Activated naive CD8-positive, alpha-beta T cell treated with anti-CD3 and anti-CD28 coated beads for 36 hours (primary cell): ENCODE measurements around the gene CAPN14. TPM values are rescaled to one million over a fixed set of nuclear protein-coding genes. Genes with fewer than 3 reads are reported as not detected.
"Not testable (repeated sequence)": the region's sequence is repeated elsewhere in the genome, so short reads cannot be mapped to it uniquely, and the experiment has no call there.

Experiments used
- DNase-seq: peaks from one replicate; pipeline ENCODE4 v3.0.0; 2021
- H3K27ac Mint-ChIP-seq: one replicate; pipeline ENCODE4 v1.8.0; 2022; ENCODE audit warnings: mild to moderate bottlenecking, moderate library complexity, mixed read lengths
- H3K27me3 Mint-ChIP-seq: one replicate; pipeline ENCODE4 v1.8.0; 2022; ENCODE audit warnings: mild to moderate bottlenecking, mixed read lengths
- H3K36me3 Mint-ChIP-seq: one replicate; pipeline ENCODE4 v1.8.0; 2021; ENCODE audit warnings: mild to moderate bottlenecking, mixed read lengths
- H3K4me1 Mint-ChIP-seq: one replicate; pipeline ENCODE4 v1.8.0; 2021; ENCODE audit warnings: mixed read lengths
- H3K4me3 Mint-ChIP-seq: one replicate; pipeline ENCODE4 v1.8.0; 2022; ENCODE audit warnings: mild to moderate bottlenecking, moderate library complexity, mixed read lengths
- H3K9me3 Mint-ChIP-seq: one replicate; pipeline ENCODE4 v1.8.0; 2022; ENCODE audit warnings: mixed read lengths
- total RNA-seq, 2 experiments: library from RNA; stranded (reverse); gene quantifications; one replicate each; pipeline ENCODE4 v1.2.3, GENCODE V29; 2021

Gene CAPN14
- total RNA-seq, 2 experiments from 2014 or later, result 0.42 to 0.49 TPM

- H3K9me3 Mint-ChIP-seq, result no peaks in the 10 kb centered on the region
- no peaks in the 10 kb centered on the region for H3K27me3 Mint-ChIP-seq
- no peaks in the 10 kb centered on the region for H3K4me1 Mint-ChIP-seq
- no peak for DNase-seq
- no peak overlapping the region for H3K4me3 Mint-ChIP-seq
- no peak overlapping the region for H3K27ac Mint-ChIP-seq
- H3K36me3 Mint-ChIP-seq, result no peaks in the 10 kb centered on the region
These were observed 15.3 kb downstream of the CAPN14 start for GRCh38 chr2:31202041-31202440.

GRCh38 chr2:31200972-31201371, 16.3 kb downstream of the CAPN14 start:
- H3K36me3 Mint-ChIP-seq, result no peaks in the 10 kb centered on the region
- DNase-seq, result no peak
- H3K27me3 Mint-ChIP-seq, result no peaks in the 10 kb centered on the region
- no peak overlapping the region for H3K27ac Mint-ChIP-seq
- H3K4me3 Mint-ChIP-seq, result no peak overlapping the region
- no peaks in the 10 kb centered on the region for H3K9me3 Mint-ChIP-seq
- H3K4me1 Mint-ChIP-seq, result no peaks in the 10 kb centered on the region

GRCh38 chr2:31199206-31199605, 18.1 kb downstream of the CAPN14 start:
- no peak overlapping the region for H3K27ac Mint-ChIP-seq
- H3K9me3 Mint-ChIP-seq, result no peaks in the 10 kb centered on the region
- no peak for DNase-seq
- H3K4me3 Mint-ChIP-seq, result no peak overlapping the region
- H3K36me3 Mint-ChIP-seq, result no peaks in the 10 kb centered on the region
- no peaks in the 10 kb centered on the region for H3K4me1 Mint-ChIP-seq
- no peaks in the 10 kb centered on the region for H3K27me3 Mint-ChIP-seq

- Mint-ChIP-seq H3K27ac (no peak overlapping the region), H3K4me3 (no peak overlapping the region), H3K27me3 (no peaks in the 10 kb centered on the region), H3K4me1 (no peaks in the 10 kb centered on the region), H3K9me3 (no peaks in the 10 kb centered on the region), H3K36me3 (no peaks in the 10 kb centered on the region)
- DNase-seq, result no peak
These were observed 19.6 kb downstream of the CAPN14 start for GRCh38 chr2:31197669-31198068.

GRCh38 chr2:31197166-31197565, 20.1 kb downstream of the CAPN14 start:
- Mint-ChIP-seq H3K36me3 (no peaks in the 10 kb centered on the region), H3K4me1 (no peaks in the 10 kb centered on the region), H3K4me3 (no peak overlapping the region), H3K27me3 (no peaks in the 10 kb centered on the region), H3K27ac (no peak overlapping the region), H3K9me3 (no peaks in the 10 kb centered on the region)
- DNase-seq, result no peak

GRCh38 chr2:31196622-31197021, 20.7 kb downstream of the CAPN14 start:
- no peak for DNase-seq
- Mint-ChIP-seq H3K36me3 (no peaks in the 10 kb centered on the region), H3K27me3 (no peaks in the 10 kb centered on the region), H3K9me3 (no peaks in the 10 kb centered on the region), H3K4me3 (no peak overlapping the region), H3K4me1 (no peaks in the 10 kb centered on the region), H3K27ac (no peak overlapping the region)

- Mint-ChIP-seq H3K9me3 (no peaks in the 10 kb centered on the region), H3K4me3 (no peak overlapping the region), H3K4me1 (no peaks in the 10 kb centered on the region), H3K27me3 (no peaks in the 10 kb centered on the region), H3K27ac (no peak overlapping the region), H3K36me3 (no peaks in the 10 kb centered on the region)
- no peak for DNase-seq
These were observed 23.5 kb downstream of the CAPN14 start for GRCh38 chr2:31193806-31194205.

- Mint-ChIP-seq H3K4me3 (no peak overlapping the region), H3K4me1 (no peaks in the 10 kb centered on the region), H3K27me3 (no peaks in the 10 kb centered on the region), H3K9me3 (no peaks in the 10 kb centered on the region), H3K36me3 (no peaks in the 10 kb centered on the region), H3K27ac (no peak overlapping the region)
- no peak for DNase-seq
These were observed 24.4 kb downstream of the CAPN14 start for GRCh38 chr2:31192851-31193392.

- H3K9me3 Mint-ChIP-seq, result no peaks in the 10 kb centered on the region
These were observed 24.9 kb downstream of the CAPN14 start for GRCh38 chr2:31192396-31192795.

GRCh38 chr2:31191931-31192330, 25.4 kb downstream of the CAPN14 start:
- Mint-ChIP-seq H3K4me1 (no peaks in the 10 kb centered on the region), H3K27ac (no peak overlapping the region), H3K27me3 (no peaks in the 10 kb centered on the region), H3K4me3 (no peak overlapping the region), H3K9me3 (no peaks in the 10 kb centered on the region), H3K36me3 (no peaks in the 10 kb centered on the region)
- no peak for DNase-seq

More at GRCh38 chr2:31192396-31192795, 24.9 kb downstream of the CAPN14 start:
- H3K27me3 Mint-ChIP-seq, result no peaks in the 10 kb centered on the region
- H3K36me3 Mint-ChIP-seq, result no peaks in the 10 kb centered on the region
- no peaks in the 10 kb centered on the region for H3K4me1 Mint-ChIP-seq
- no peak overlapping the region for H3K4me3 Mint-ChIP-seq
- DNase-seq, result no peak
- no peak overlapping the region for H3K27ac Mint-ChIP-seq

GRCh38 chr2:31190188-31190587, 27.1 kb downstream of the CAPN14 start:
- no peaks in the 10 kb centered on the region for H3K4me1 Mint-ChIP-seq
- no peaks in the 10 kb centered on the region for H3K36me3 Mint-ChIP-seq
- no peak overlapping the region for H3K4me3 Mint-ChIP-seq
- no peaks in the 10 kb centered on the region for H3K9me3 Mint-ChIP-seq
- no peak overlapping the region for H3K27ac Mint-ChIP-seq
- no peak for DNase-seq
- H3K27me3 Mint-ChIP-seq, result no peaks in the 10 kb centered on the region

- H3K27me3 Mint-ChIP-seq, result no peaks in the 10 kb centered on the region
- peaks cover 1% of the 10 kb centered on the region for H3K9me3 Mint-ChIP-seq
These were observed 28.2 kb downstream of the CAPN14 start for GRCh38 chr2:31189141-31189540.

GRCh38 chr2:31188131-31188530, 29.2 kb downstream of the CAPN14 start:
- H3K4me1 Mint-ChIP-seq, result no peaks in the 10 kb centered on the region
- no peak for DNase-seq
- H3K9me3 Mint-ChIP-seq, result peaks cover 1% of the 10 kb centered on the region
- H3K27me3 Mint-ChIP-seq, result no peaks in the 10 kb centered on the region
- H3K27ac Mint-ChIP-seq, result no peak overlapping the region
- H3K36me3 Mint-ChIP-seq, result no peaks in the 10 kb centered on the region
- no peak overlapping the region for H3K4me3 Mint-ChIP-seq

More at GRCh38 chr2:31189141-31189540, 28.2 kb downstream of the CAPN14 start:
- no peak for DNase-seq
- Mint-ChIP-seq H3K36me3 (no peaks in the 10 kb centered on the region), H3K27ac (no peak overlapping the region), H3K4me3 (no peak overlapping the region), H3K4me1 (no peaks in the 10 kb centered on the region)

GRCh38 chr2:31187166-31187565, 30.1 kb downstream of the CAPN14 start:
- DNase-seq, result no peak
- Mint-ChIP-seq H3K27ac (no peak overlapping the region), H3K36me3 (no peaks in the 10 kb centered on the region), H3K9me3 (peaks cover 1% of the 10 kb centered on the region), H3K4me1 (no peaks in the 10 kb centered on the region), H3K27me3 (no peaks in the 10 kb centered on the region), H3K4me3 (no peak overlapping the region)

GRCh38 chr2:31183973-31184372, 33.3 kb downstream of the CAPN14 start:
- not testable (repeated sequence) for H3K27ac Mint-ChIP-seq, H3K27me3 Mint-ChIP-seq, H3K4me3 Mint-ChIP-seq, H3K4me1 Mint-ChIP-seq, H3K9me3 Mint-ChIP-seq, DNase-seq, H3K36me3 Mint-ChIP-seq

- no peak overlapping the region for H3K27ac Mint-ChIP-seq
- no peaks in the 10 kb centered on the region for H3K27me3 Mint-ChIP-seq
- H3K9me3 Mint-ChIP-seq, result no peaks in the 10 kb centered on the region
- DNase-seq, result no peak
- H3K4me1 Mint-ChIP-seq, result no peaks in the 10 kb centered on the region
- H3K4me3 Mint-ChIP-seq, result no peak overlapping the region
- no peaks in the 10 kb centered on the region for H3K36me3 Mint-ChIP-seq
These were observed 40.6 kb downstream of the CAPN14 start for GRCh38 chr2:31176742-31177141.

- no peaks in the 10 kb centered on the region for H3K9me3 Mint-ChIP-seq
- H3K27ac Mint-ChIP-seq, result no peak overlapping the region
- H3K36me3 Mint-ChIP-seq, result no peaks in the 10 kb centered on the region
- H3K4me1 Mint-ChIP-seq, result peaks cover 4% of the 10 kb centered on the region
- no peaks in the 10 kb centered on the region for H3K27me3 Mint-ChIP-seq
- no peak overlapping the region for H3K4me3 Mint-ChIP-seq
- DNase-seq, result no peak
These were observed 46.2 kb downstream of the CAPN14 start for GRCh38 chr2:31171142-31171541.
